HFF-Myc (cell line): ENCODE measurements around the gene CPNE4.
"Not testable (repeated sequence)": the region's sequence is repeated elsewhere in the genome, so short reads cannot be mapped to it uniquely, and the experiment has no call there.

ENCODE experiments used
- DNase-seq: peaks from one replicate; pipeline ENCODE4 v3.0.0-alpha.2; 2011; ENCODE audit warnings: low read depth; ENCODE audit errors: extremely low read depth
- H3K4me3 ChIP-seq: replicated peaks from 2 replicates; pipeline ENCODE4 v1.5.1; 2011; ENCODE audit warnings: low read depth, mild to moderate bottlenecking, control low read depth, low read length
- CTCF ChIP-seq: IDR thresholded peaks from 2 replicates; pipeline ENCODE4 v1.5.1; 2012; ENCODE audit warnings: mild to moderate bottlenecking, low read depth, low read length, control low read depth; ENCODE audit errors: missing control alignments

CPNE4 gene

GRCh38 chr3:132064114-132064513, 29.3 kb upstream of the CPNE4 start:
- DNase-seq: no peak
- no peak overlapping the region for H3K4me3 ChIP-seq
- TF ChIP-seq CTCF: no peak

DNA sequence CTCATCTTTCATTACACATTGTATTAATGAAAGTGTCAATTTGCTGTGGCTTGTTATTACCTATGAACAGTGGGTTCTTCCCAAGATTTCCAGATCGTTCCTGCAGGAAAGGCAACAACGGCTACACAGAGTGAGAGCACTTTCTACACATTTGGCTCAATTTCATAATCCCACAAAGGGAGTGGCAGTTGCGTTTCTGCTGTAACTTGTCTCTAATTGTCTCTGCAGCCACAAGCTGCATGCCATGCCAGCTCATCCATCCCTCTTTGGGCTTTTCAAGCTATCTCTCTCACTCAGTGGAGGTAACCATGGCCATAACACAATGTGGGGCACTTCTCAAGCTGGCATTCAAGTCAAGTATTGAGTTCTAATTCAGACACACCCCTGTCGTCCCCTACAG, 27.7 kb upstream of the CPNE4 start:
- no peak for TF ChIP-seq CTCF
- no peak overlapping the region for H3K4me3 ChIP-seq
- no peak for DNase-seq

DNA sequence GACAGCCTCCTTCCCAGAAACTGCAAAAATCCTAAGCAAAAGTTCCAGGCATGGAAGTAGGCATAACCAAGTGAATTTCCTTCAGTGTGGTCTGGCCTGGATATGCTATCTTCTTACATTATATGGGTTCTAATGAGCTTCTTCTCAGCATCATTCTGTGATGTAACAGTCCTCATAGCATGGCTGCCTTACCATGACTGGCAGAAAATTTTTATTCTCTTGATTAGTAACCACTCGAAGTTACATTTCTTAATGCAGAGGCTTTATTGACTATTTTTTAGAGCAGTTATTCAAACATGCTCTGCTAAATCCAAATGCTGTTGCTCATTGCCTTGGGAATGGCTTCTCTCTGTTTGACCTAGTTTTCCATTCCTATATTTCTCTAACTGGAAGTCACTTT, 21.1 kb upstream of the CPNE4 start:
- no peak for DNase-seq
- no peak overlapping the region for H3K4me3 ChIP-seq
- TF ChIP-seq CTCF: no peak

DNA sequence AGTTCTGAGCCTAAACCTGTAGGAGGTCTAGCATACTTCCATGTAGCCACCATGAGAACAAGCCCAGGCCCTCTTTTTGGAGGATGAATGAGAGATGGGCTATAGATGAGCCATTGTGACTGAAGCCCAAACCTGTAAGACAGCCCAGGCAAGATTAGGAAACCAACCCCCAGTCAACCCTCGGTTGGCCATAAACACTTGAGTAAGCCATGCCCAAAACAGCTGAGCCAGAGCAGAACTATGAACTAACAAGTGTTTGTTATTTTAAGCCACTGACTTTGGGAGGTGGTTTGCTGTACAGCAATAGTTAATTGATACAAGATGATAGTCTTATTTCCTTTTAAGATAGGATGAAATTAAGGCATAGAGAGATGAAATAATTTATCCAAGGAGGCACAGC, 12.4 kb upstream of the CPNE4 start:
- no peak for DNase-seq
- no peak overlapping the region for H3K4me3 ChIP-seq
- no peak for TF ChIP-seq CTCF

DNA sequence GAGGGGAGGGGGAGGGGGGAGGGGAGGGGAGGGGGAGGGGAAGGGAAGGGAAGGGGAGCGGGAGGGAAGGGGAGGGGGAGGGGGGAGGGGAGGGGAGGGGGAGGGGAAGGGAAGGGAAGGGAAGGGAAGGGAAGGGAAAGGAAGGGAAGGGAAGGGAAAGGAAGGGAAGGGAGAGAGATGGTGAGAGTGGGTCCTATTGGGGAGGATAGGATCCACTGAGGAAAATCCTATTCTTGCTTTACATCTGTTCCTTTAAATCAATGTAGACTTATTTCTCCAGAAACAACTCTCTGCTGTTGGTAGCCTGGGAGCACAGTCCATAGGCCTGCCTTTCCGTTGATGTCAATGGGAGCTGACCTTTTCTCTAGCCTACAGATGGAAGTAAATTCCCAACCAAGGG, 10.1 kb upstream of the CPNE4 start:
- H3K4me3 ChIP-seq, DNase-seq: not testable (repeated sequence)

- no peak overlapping the region for H3K4me3 ChIP-seq
- TF ChIP-seq CTCF: no peak
- no peak for DNase-seq
These were observed 7.9 kb upstream of the CPNE4 start for GRCh38 chr3:132042681-132043080.

DNA sequence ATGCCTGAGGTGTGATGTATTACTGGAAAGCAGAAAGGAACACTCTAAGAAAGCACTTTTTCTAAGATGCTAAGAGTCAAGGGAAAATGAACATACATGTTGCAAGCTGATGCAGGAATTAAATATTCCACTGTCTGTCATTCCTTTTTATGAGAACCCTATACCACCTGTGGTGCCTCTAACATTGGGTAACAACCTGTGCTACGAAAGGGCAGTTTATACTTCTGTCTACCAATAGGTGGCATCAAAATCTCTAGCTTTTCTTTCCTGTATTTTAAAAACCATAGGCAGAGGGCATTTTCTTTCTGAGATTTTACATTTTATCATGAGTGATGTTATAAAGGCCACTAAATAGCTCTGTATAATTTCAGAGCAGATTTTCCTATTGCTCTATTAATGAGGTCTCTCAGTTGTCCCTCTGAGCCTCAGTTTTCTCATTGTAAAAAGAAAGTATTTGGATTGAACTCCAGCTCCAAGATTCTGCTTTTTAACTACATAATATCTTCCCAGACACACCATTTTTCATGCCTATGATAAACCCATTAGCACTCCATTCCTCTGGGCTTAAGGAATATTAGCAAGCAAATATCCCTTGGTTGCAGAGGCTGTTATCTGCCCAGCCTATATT, 3.5 kb upstream of the CPNE4 start:
- TF ChIP-seq CTCF: peak; percentile 47
- H3K4me3 ChIP-seq: no peak overlapping the region
- no peak for DNase-seq
